Left forelimb (tissue), 1 donor: Measurements from ENCODE around the gene KRTAP4-7.
"Not testable (repeated sequence)": the region's sequence is repeated elsewhere in the genome, so short reads cannot be mapped to it uniquely, and the experiment has no call there.

Experiments
- DNase-seq: peaks from one replicate; pipeline ENCODE4 v3.0.0-alpha.2; 2018; ENCODE audit warnings: low spot score

KRTAP4-7 gene

GRCh38 chr17:41084100-41084856 lies at the start of gene KRTAP4-7:
Gene KRTAP4-7, plus strand, starts transcription at chr17:41084150. Its CDS starts 57 bp downstream, at chr17:41084207.
- not testable (repeated sequence) for DNase-seq

GRCh38 chr17:41034346-41034935 lies 49.5 kb upstream of the KRTAP4-7 start, which contains the start of gene KRTAP1-3:
Gene KRTAP1-3, minus strand, starts transcription at chr17:41034874. Its CDS starts 53 bp downstream, at chr17:41034821.
- DNase-seq, result not testable (repeated sequence)

- DNase-seq, result no peak
Observed at GRCh38 chr17:41037853-41038350, 46.0 kb upstream of the KRTAP4-7 start.

GRCh38 chr17:41040783-41041571 lies 43.0 kb upstream of the KRTAP4-7 start, which contains the start of gene KRTAP1-1:
Gene KRTAP1-1, minus strand, starts transcription at chr17:41041450. Its CDS starts 53 bp downstream, at chr17:41041397.
- peak; percentile 65 for DNase-seq

- DNase-seq, result no peak
Observed at GRCh38 chr17:41042953-41043352, 41.0 kb upstream of the KRTAP4-7 start.

- not testable (repeated sequence) for DNase-seq
Observed at GRCh38 chr17:41046735-41047465, 37.0 kb upstream of the KRTAP4-7 start, which contains the start of gene KRTAP2-1. Gene KRTAP2-1, minus strand, starts transcription at chr17:41047316. Its CDS starts 49 bp downstream, at chr17:41047267.

- DNase-seq, result no peak
Observed at GRCh38 chr17:41048441-41048840, 35.5 kb upstream of the KRTAP4-7 start.

- DNase-seq, result no peak
Observed at GRCh38 chr17:41049110-41049509, 34.8 kb upstream of the KRTAP4-7 start.

GRCh38 chr17:41052566-41052965 lies 31.4 kb upstream of the KRTAP4-7 start:
- no peak for DNase-seq

GRCh38 chr17:41054025-41054424 lies 29.9 kb upstream of the KRTAP4-7 start:
- DNase-seq, result no peak

- DNase-seq, result not testable (repeated sequence)
Observed at GRCh38 chr17:41054556-41054955, 29.4 kb upstream of the KRTAP4-7 start.

- DNase-seq, result not testable (repeated sequence)
Observed at GRCh38 chr17:41055130-41055529, 28.8 kb upstream of the KRTAP4-7 start, which contains the start of gene KRTAP2-2. Gene KRTAP2-2, minus strand, starts transcription at chr17:41055230. Its CDS starts 19 bp downstream, at chr17:41055211.

GRCh38 chr17:41057547-41057946 lies 26.4 kb upstream of the KRTAP4-7 start:
- DNase-seq, result no peak

- no peak for DNase-seq
Observed at GRCh38 chr17:41058741-41059140, 25.2 kb upstream of the KRTAP4-7 start.

- not testable (repeated sequence) for DNase-seq
Observed at GRCh38 chr17:41059276-41060051, 24.5 kb upstream of the KRTAP4-7 start.

- DNase-seq, result no peak
Observed at GRCh38 chr17:41060052-41060604, 23.8 kb upstream of the KRTAP4-7 start, which contains the start of gene KRTAP2-3. Gene KRTAP2-3, minus strand, starts transcription at chr17:41060114. Its CDS starts 64 bp downstream, at chr17:41060050.

- no peak for DNase-seq
Observed at GRCh38 chr17:41061964-41062363, 22.0 kb upstream of the KRTAP4-7 start.

GRCh38 chr17:41063449-41063848 lies 20.5 kb upstream of the KRTAP4-7 start:
- no peak for DNase-seq

- no peak for DNase-seq
Observed at GRCh38 chr17:41064301-41064700, 19.6 kb upstream of the KRTAP4-7 start.
